HepG2 (cell line): ENCODE results near the gene ERV3-1. TPM values are rescaled to one million over a fixed set of nuclear protein-coding genes. Genes with fewer than 3 reads are reported as not detected.

Experiments
- BHLHE40 ChIP-seq: IDR thresholded peaks from 2 replicates; pipeline ENCODE4 v1.6.1; 2011; ENCODE audit warnings: low read length, improper control_type of control experiment
- DPF2 ChIP-seq: sonication (generic); formaldehyde crosslinking; IDR thresholded peaks from 2 replicates; pipeline ENCODE4 v1.4.0; 2020; ENCODE audit warnings: mild to moderate bottlenecking, low read depth, missing genetic modification reagents, borderline replicate concordance
- FOSL2 ChIP-seq: sonication (generic); formaldehyde crosslinking; IDR thresholded peaks from 2 replicates; pipeline ENCODE4 v1.4.0; 2020; ENCODE audit warnings: missing genetic modification reagents
- LCORL ChIP-seq, 2 experiments: fragments of 450-650 bp in 1 of 2; sonication (generic) in 1 of 2; formaldehyde crosslinking in 1 of 2; IDR thresholded peaks; 2 replicates each; pipeline versions ENCODE4 v1.5.0 to v1.6.1; 2017 to 2020; ENCODE audit warnings: antibody characterized with exemption in 1 of 2, missing genetic modification reagents in 1 of 2
- PRPF4 ChIP-seq: fragments of 200-400 bp; formaldehyde crosslinking; IDR thresholded peaks from 2 replicates; pipeline ENCODE4 v1.6.1; 2016; ENCODE audit warnings: low read length, low read depth; ENCODE audit not compliant: poor library complexity, severe bottlenecking
- RORA ChIP-seq: sonication (generic); formaldehyde crosslinking; IDR thresholded peaks from 2 replicates; pipeline ENCODE4 v1.5.0; 2020; ENCODE audit warnings: mild to moderate bottlenecking, missing genetic modification reagents, moderate library complexity
- THAP9 ChIP-seq: sonication (generic); formaldehyde crosslinking; IDR thresholded peaks from 2 replicates; pipeline ENCODE4; 2020; ENCODE audit warnings: missing genetic modification reagents, mild to moderate bottlenecking, borderline replicate concordance
- ZNF24 ChIP-seq: fragments of 450-650 bp; IDR thresholded peaks from 2 replicates; pipeline ENCODE4 v1.6.1; 2017; ENCODE audit warnings: antibody characterized with exemption, mild to moderate bottlenecking
- ZNF251 ChIP-seq: sonication (generic); formaldehyde crosslinking; IDR thresholded peaks from 2 replicates; pipeline ENCODE4 v1.9.0; 2021; ENCODE audit warnings: mild to moderate bottlenecking, missing genetic modification reagents
- ZNF335 ChIP-seq: sonication (generic); formaldehyde crosslinking; IDR thresholded peaks from 2 replicates; pipeline ENCODE4 v1.4.0; 2020; ENCODE audit warnings: missing genetic modification reagents
- ZSCAN30 ChIP-seq: sonication (generic); formaldehyde crosslinking; IDR thresholded peaks from 2 replicates; pipeline ENCODE4 v1.5.0; 2020; ENCODE audit warnings: mild to moderate bottlenecking, missing genetic modification reagents
- polyA plus RNA-seq, 8 experiments: library from polyadenylated mRNA; depleted of rRNA in 3 of 8; stranded (reverse) in 7 of 8; unstranded in 1 of 8; fragments of >200 nt; fragmentation: Illumina TruSeq in 4 of 8; extraction: Trizol in 4 of 8; gene quantifications; 2 replicates each; pipeline versions ENCODE4 v1.2.1 to v1.2.3, GENCODE V29; 2011 to 2016; ENCODE audit warnings: low read depth in 4 of 8, missing spikeins in 1 of 8, mixed read lengths in 1 of 8; ENCODE audit not compliant: insufficient read depth in 1 of 8
- total RNA-seq, 5 experiments: library from RNA; depleted of rRNA; stranded (reverse); fragments of >200 nt; fragmentation: Illumina TruSeq; extraction: Trizol; gene quantifications; 2 replicates each; pipeline ENCODE4 v1.2.3, GENCODE V29; 2016; ENCODE audit warnings: low read depth in 1 of 5
- TF ChIP-seq, protein P1 (sequence below): sonication (generic); formaldehyde crosslinking; IDR thresholded peaks from 2 replicates; pipeline ENCODE4 v1.4.0; 2020; ENCODE audit warnings: low read depth, mild to moderate bottlenecking, missing genetic modification reagents
- TF ChIP-seq, protein P2 (sequence below): sonication (generic); formaldehyde crosslinking; IDR thresholded peaks from 2 replicates; pipeline ENCODE4 v1.4.0; 2020; ENCODE audit warnings: missing genetic modification reagents
- TF ChIP-seq, protein P3 (sequence below): sonication (generic); formaldehyde crosslinking; IDR thresholded peaks from one replicate; pipeline ENCODE4 v1.5.1; 2020; ENCODE audit warnings: mild to moderate bottlenecking, missing genetic modification reagents; ENCODE audit errors: not compliant biosample characterization

ERV3-1 gene
- total and polyA plus RNA-seq, 2 of the 13 experiments (the other 11 are each of a cell fraction or from before 2014, with no cell fraction given), result 20.4 to 86.3 TPM

- no peak for TF ChIP-seq ZNF251 (CRISPR knock-in tag)
- TF ChIP-seq THAP9 (CRISPR knock-in tag), result peak; percentile 57; the same call in 1 of the 2 replicates
- peak; percentile 91 for TF ChIP-seq FOSL2 (CRISPR knock-in tag)
- no peak for TF ChIP-seq RORA (CRISPR knock-in tag)
- 0 out of 2 replicates have a peak, but pooled peaks have one; percentile 26 for TF ChIP-seq BHLHE40
- TF ChIP-seq LCORL (IDR thresholded peaks at IDR 0.05), result peak; percentile 64; the same call in 1 of the 2 replicates
- TF ChIP-seq LCORL (CRISPR knock-in tag; IDR thresholded peaks at IDR 0.05), result peak; percentile 35; the same call in 1 of the 2 replicates
- TF ChIP-seq ZNF24, result no peak
- peak; percentile 73; the same call in 1 of the 2 replicates for TF ChIP-seq DPF2 (CRISPR knock-in tag)
- TF ChIP-seq, protein P1, sequence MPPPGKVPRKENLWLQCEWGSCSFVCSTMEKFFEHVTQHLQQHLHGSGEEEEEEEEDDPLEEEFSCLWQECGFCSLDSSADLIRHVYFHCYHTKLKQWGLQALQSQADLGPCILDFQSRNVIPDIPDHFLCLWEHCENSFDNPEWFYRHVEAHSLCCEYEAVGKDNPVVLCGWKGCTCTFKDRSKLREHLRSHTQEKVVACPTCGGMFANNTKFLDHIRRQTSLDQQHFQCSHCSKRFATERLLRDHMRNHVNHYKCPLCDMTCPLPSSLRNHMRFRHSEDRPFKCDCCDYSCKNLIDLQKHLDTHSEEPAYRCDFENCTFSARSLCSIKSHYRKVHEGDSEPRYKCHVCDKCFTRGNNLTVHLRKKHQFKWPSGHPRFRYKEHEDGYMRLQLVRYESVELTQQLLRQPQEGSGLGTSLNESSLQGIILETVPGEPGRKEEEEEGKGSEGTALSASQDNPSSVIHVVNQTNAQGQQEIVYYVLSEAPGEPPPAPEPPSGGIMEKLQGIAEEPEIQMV (CRISPR knock-in tag), result no peak
- no peak for TF ChIP-seq ZNF335 (CRISPR knock-in tag)
- TF ChIP-seq, protein P2, sequence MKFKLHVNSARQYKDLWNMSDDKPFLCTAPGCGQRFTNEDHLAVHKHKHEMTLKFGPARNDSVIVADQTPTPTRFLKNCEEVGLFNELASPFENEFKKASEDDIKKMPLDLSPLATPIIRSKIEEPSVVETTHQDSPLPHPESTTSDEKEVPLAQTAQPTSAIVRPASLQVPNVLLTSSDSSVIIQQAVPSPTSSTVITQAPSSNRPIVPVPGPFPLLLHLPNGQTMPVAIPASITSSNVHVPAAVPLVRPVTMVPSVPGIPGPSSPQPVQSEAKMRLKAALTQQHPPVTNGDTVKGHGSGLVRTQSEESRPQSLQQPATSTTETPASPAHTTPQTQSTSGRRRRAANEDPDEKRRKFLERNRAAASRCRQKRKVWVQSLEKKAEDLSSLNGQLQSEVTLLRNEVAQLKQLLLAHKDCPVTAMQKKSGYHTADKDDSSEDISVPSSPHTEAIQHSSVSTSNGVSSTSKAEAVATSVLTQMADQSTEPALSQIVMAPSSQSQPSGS (CRISPR knock-in tag), result peak; percentile 90
- TF ChIP-seq PRPF4, result no peak
- TF ChIP-seq, protein P3, sequence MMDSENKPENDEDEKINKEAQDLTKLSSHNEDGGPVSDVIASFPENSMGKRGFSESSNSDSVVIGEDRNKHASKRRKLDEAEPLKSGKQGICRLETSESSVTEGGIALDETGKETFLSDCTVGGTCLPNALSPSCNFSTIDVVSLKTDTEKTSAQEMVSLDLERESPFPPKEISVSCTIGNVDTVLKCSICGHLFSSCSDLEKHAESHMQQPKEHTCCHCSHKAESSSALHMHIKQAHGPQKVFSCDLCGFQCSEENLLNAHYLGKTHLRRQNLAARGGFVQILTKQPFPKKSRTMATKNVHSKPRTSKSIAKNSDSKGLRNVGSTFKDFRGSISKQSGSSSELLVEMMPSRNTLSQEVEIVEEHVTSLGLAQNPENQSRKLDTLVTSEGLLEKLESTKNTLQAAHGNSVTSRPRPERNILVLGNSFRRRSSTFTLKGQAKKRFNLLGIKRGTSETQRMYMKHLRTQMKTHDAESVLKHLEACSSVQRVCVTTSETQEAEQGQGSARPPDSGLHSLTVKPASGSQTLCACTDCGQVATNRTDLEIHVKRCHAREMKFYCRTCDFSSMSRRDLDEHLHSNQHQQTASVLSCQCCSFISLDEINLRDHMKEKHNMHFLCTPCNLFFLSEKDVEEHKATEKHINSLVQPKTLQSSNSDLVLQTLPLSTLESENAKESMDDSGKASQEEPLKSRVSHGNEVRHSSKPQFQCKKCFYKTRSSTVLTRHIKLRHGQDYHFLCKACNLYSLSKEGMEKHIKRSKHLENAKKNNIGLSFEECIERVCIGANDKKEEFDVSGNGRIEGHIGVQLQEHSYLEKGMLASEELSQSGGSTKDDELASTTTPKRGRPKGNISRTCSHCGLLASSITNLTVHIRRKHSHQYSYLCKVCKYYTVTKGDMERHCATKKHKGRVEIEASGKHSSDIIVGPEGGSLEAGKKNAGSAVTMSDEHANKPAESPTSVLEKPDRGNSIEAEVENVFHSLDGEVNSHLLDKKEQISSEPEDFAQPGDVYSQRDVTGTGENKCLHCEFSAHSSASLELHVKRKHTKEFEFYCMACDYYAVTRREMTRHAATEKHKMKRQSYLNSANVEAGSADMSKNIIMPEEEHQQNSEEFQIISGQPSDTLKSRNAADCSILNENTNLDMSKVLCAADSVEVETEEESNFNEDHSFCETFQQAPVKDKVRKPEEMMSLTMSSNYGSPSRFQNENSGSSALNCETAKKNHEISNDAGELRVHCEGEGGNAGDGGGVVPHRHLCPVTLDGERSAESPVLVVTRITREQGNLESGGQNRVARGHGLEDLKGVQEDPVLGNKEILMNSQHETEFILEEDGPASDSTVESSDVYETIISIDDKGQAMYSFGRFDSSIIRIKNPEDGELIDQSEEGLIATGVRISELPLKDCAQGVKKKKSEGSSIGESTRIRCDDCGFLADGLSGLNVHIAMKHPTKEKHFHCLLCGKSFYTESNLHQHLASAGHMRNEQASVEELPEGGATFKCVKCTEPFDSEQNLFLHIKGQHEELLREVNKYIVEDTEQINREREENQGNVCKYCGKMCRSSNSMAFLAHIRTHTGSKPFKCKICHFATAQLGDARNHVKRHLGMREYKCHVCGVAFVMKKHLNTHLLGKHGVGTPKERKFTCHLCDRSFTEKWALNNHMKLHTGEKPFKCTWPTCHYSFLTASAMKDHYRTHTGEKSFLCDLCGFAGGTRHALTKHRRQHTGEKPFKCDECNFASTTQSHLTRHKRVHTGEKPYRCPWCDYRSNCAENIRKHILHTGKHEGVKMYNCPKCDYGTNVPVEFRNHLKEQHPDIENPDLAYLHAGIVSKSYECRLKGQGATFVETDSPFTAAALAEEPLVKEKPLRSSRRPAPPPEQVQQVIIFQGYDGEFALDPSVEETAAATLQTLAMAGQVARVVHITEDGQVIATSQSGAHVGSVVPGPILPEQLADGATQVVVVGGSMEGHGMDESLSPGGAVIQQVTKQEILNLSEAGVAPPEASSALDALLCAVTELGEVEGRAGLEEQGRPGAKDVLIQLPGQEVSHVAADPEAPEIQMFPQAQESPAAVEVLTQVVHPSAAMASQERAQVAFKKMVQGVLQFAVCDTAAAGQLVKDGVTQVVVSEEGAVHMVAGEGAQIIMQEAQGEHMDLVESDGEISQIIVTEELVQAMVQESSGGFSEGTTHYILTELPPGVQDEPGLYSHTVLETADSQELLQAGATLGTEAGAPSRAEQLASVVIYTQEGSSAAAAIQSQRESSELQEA (CRISPR knock-in tag), result no peak
- TF ChIP-seq ZSCAN30 (CRISPR knock-in tag), result no peak
These were observed 7.1 kb downstream of the ERV3-1 start (continued) for GRCh38 chr7:64999165-65000004.
